HG02840 (cell line): Measurements from ENCODE around the gene TRAPPC12.
A peak's percentile ranks its signal among the peaks of the same experiment; 100 is the strongest.

Experiments used
- ATAC-seq: cut with Tn5 transposase; IDR thresholded peaks from one replicate; pipeline ENCODE4 v1.9.1; 2021; ENCODE audit warnings: mild to moderate bottlenecking, moderate library complexity, moderate number of reproducible peaks; ENCODE audit not compliant: unreplicated experiment, low FRiP score

The TRAPPC12 gene

GRCh38 chr2:3405307-3405706 is 25.8 kb downstream of the TRAPPC12 start:
- ATAC-seq: no peak

GRCh38 chr2:3405876-3406275 is 26.4 kb downstream of the TRAPPC12 start:
- no peak for ATAC-seq

- no peak for ATAC-seq
Measured at GRCh38 chr2:3406501-3406900, 27.0 kb downstream of the TRAPPC12 start.

- no peak for ATAC-seq
Measured at GRCh38 chr2:3408781-3409180, 29.3 kb downstream of the TRAPPC12 start.

DNA sequence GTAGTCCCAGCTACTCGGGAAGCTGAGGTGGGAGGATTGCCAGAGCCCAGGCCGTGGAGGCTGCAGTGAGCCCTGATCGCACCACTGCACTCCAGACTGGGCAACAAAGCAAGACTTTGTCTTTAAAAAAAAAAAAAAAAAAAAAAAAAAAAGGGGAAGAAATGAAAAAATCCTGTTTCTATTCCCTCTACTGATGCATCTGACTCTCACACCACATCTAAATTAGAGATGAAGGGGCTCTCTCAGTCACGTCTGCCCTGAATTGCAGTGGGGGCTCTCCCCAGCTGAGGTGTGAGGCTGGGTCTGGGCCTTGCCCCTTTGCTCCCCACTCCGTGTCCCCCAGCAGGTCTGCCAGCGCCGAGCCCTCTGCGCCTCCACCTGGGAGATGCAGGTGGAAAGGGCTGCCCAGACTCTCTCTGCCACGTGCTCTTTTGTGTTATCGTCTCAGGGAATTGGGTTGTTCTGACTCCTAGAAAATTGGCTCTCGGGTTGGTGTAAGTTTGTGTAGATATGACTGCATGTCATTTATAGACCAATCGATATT is 30.2 kb downstream of the TRAPPC12 start:
- no peak for ATAC-seq

- ATAC-seq: no peak
Measured at GRCh38 chr2:3411103-3411502, 31.6 kb downstream of the TRAPPC12 start.

DNA sequence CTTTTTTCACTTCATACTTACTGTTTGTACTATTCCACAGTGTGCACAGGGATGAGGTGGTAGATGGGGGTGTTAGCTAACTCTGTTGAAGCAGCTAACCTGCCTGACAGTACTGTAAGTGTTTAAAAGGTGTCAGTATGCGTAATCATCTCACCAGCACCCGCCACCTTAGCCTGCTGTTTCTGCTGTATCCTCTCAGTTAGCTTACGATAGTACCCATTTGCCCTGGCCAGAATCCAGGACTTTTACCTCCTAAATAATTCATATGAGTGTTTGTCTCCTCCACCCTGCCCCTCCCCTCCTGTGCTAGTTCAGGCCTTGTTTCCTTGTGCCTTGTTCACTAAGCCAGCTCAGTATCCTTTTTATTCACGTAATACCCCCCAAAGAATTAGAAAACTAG is 34.2 kb downstream of the TRAPPC12 start:
- no peak for ATAC-seq

- no peak for ATAC-seq
Measured at GRCh38 chr2:3414133-3414860, 34.8 kb downstream of the TRAPPC12 start.

- no peak for ATAC-seq
Measured at GRCh38 chr2:3418766-3419404, 39.4 kb downstream of the TRAPPC12 start.

GRCh38 chr2:3420076-3420768 is 40.7 kb downstream of the TRAPPC12 start:
- ATAC-seq: no peak

- no peak for ATAC-seq
Measured at GRCh38 chr2:3420769-3421397, 41.4 kb downstream of the TRAPPC12 start.

DNA sequence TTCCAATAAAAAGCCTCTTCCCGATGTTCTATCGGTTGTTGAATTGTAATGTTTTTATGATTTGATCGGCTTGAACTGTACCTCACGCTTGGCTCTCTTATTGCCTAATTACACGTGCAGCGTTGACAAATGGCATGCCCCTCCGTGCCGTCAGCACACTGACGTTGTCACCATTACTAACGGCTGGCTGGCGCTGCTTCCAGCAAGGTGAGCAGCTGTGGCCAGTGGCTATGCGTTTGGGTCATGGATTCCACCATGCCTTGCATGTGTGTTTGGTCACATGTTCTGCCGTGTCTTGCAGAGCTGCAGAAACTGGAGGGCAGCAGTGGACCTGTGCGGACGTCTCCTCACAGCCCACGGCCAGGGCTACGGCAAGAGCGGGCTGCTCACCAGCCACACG is 42.1 kb downstream of the TRAPPC12 start:
- no peak for ATAC-seq

DNA sequence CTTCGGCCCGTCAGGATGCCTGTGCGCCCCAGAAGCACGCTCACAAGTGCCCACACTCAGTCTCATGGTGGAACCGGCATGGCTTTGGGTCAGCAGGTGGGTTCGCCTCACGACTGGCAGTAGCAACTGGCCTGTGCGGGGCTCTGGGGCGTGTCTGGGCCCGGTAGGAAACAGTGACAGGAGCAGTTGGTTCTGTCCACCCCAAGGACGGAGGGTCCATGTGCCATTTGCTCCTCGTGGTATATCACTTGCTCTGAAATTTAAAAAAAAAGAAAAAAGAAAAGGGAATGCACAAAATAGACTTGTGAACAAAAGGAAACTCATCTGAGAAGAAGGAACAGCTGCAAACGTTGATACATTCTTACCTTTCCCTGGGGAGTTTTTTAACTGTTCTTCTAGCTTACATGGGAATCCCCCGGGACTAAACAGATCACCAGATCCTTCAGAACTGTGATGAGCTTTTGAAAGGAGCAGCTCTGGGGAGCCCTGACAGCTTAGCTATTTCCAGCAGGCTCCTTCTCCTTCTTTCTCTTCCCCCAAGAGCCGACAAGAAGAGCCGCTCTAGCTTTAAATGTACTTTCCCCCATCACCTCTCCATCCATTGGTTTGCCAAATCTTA is 42.8 kb downstream of the TRAPPC12 start:
- ATAC-seq: peak; percentile 47

GRCh38 chr2:3423492-3424170 is 44.1 kb downstream of the TRAPPC12 start:
- no peak for ATAC-seq

- ATAC-seq: no peak
Measured at GRCh38 chr2:3424171-3424795, 44.8 kb downstream of the TRAPPC12 start.

DNA sequence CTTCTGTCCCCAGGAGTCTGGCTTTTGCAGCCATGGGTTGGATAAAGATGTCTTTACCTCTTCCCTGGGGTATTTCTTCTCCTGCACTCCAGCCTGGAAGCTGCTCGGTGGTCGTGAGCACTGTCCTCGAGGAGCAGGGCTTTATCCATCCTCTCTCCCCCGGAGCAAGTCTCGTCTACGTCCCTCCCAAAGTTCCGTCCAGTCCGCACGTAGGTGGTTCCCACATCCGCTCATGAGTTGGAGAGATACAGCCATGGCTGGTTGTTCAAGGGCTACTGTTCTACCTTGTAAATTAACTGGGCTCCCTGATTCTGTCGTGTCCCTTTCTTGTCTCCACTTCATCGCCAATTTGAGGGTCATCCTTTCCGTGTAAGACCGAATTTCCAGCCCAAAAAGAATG is 47.1 kb downstream of the TRAPPC12 start:
- no peak for ATAC-seq

DNA sequence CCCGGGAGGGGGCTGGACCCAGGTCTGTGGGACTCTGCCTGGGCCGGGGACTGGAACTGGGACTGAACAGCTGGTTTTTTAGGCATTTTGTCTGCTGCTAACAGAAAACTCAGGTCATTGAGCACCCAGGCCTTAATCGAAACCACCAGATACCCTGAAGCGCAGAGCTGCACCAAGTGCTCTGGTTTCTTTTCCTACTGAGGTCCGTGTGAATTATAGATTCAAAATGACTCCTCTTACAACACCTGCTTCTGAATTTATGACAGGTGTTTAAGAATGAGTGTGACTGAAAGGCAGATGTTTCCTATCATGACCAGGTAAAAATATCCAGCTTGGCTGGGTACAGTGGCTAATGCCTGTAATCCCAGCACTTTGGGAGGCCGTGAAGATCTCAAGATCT is 47.8 kb downstream of the TRAPPC12 start:
- ATAC-seq: no peak

DNA sequence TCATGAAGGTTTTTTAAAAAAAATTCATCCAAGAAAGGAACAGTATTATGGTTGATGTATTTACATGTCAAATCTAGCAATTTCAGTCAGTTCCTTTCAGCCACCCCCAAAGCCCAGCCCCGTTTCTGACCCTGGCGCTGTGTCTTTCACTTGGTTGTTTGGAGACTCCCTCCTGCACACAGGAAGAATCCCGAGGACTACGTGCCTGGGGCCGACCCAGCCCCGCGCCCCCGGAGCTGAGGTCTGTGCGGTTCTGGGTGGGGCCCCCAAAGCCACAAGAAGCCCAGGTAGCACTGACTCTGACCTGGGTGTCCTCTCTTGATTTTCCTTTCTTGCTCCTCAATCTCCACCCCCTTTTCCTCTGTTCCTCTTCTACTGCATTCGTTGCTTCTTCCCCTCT is 49.1 kb downstream of the TRAPPC12 start:
- no peak for ATAC-seq

DNA sequence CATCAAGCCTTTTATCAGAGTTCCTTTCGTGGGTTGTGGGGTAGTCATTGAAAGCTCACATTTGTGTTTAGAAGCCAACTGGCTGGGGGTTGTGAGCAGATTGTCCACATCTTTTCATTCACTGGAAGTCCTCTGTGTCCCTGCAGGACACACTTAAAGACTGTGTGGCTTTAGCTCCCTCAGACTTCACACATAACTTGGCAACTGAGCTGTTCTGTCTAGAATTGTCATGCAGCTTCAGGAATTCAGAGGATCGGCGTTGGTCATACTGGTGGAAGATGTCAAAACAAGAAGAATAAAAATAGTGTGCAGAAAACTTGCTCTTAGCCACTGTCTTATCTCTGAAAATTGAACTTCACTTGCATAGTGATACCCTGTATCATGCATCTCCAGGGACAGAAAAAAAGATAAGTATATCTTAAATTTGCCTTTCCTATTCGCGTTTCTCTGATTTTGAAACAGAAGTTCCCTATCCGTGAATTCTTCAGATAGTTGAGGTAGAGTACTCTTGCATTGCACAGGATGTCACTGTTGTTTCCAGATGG is 49.6 kb downstream of the TRAPPC12 start:
- ATAC-seq: no peak
